ENCODE results near the gene OPRD1. TPM values are rescaled to one million over a fixed set of nuclear protein-coding genes. Genes with fewer than 3 reads are reported as not detected.

OPRD1 gene
- total and polyA plus RNA-seq, 2 donors (not counting 1 experiment from before 2014, with no cell fraction given) = not detected

Small RNA genes lying within 50 kb of the gene (small RNA-seq; reads per million reads assigned to genes)
- not detected for gene RF00019 (ENCODE audit: insufficient read length, low read depth, low replicate concordance)

Other genes starting within 250 kb of the OPRD1 start
- not detected in 2 replicates for gene RAB42, start 219.9 kb upstream of the OPRD1 start, total RNA-seq
- gene RAB42, start 219.9 kb upstream of the OPRD1 start, polyA plus RNA-seq = not detected in 2 replicates
- 18.5 and 19.1 TPM in 2 replicates for gene TAF12, start 169.1 kb upstream of the OPRD1 start, total RNA-seq
- gene TAF12, start 169.1 kb upstream of the OPRD1 start, polyA plus RNA-seq = 15.8 and 22.5 TPM in 2 replicates
- not detected in 2 replicates for gene RNU11, start 163.6 kb upstream of the OPRD1 start, total RNA-seq
- gene RNU11, start 163.6 kb upstream of the OPRD1 start, polyA plus RNA-seq = not detected in 2 replicates
- gene GMEB1, start 143.4 kb upstream of the OPRD1 start, total RNA-seq = 21.7 and 24.8 TPM in 2 replicates
- 7.5 and 10.8 TPM in 2 replicates for gene GMEB1, start 143.4 kb upstream of the OPRD1 start, polyA plus RNA-seq
- gene YTHDF2, start 75.2 kb upstream of the OPRD1 start, total RNA-seq = 58.8 and 73.0 TPM in 2 replicates
- gene YTHDF2, start 75.2 kb upstream of the OPRD1 start, polyA plus RNA-seq = 26.3 and 35.1 TPM in 2 replicates
- 186 and 203 TPM in 2 replicates for gene EPB41, start 102.4 kb downstream of the OPRD1 start, total RNA-seq
- gene EPB41, start 102.4 kb downstream of the OPRD1 start, polyA plus RNA-seq = 44.8 and 45.8 TPM in 2 replicates

Data from B cell (primary cell).